ENCODE results near the gene BLOC1S2. TPM values are rescaled to one million over a fixed set of nuclear protein-coding genes. Genes with fewer than 3 reads are reported as not detected.

BLOC1S2 gene
- total RNA-seq, 1 donor from 2014 or later: 31.3 TPM

DNA sequence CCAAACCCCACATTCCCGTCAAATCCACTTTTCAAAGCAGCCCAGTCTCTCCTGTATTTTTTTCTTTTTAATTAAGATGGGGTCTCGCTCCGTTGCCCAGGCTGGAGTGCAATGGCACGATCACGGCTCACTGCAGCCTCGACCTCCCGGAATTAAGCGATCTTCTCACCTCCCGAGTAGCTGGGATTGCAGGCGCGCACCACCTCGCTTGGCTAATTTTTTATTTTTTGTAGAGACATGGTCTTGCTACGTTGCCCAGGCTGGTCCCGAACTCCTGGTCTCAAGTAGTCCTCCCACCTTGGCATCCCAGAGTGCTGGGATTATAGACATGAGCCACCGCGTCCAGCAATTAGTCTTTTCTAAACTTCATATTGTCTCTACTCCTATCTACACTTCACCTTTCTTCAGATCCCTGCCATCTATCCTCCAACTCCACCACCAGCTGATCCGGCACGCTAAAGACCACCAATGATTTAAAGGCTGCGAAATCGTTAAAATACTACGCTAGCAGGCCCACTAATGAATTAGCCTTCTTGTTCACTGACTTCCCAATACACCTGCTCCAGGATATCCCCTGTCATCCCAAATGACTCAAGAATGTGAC, 56.6 kb downstream of the BLOC1S2 start:
- no peak for DNase-seq (ENCODE audit: low spot score)
- peak; percentile 10 for ATAC-seq
- intact Hi-C loops (cut with DNase I): no loop called here

DNA sequence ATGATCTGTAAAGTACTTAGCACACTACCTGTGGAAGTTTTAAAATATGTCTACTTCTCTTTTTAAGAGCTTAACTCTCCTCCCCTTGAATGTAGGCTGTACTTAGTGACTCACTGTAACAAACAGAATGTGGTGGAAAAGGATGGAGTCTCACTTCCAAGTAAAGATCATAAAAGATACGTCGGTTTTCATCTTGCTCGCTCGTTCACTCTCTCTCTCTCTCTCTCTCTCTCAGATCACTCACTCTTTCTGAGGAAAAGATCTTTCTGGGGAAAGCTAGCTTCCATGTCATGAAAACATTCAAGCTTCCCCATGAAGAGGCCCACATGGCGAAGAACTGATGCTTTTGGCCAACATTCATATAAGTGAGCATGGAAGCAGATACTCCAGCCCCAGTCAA, 62.6 kb downstream of the BLOC1S2 start:
- intact Hi-C loops (cut with DNase I): no loop called here
- ATAC-seq: no peak

More for the DNA sequence above, 62.6 kb downstream of the BLOC1S2 start:
- no peak for DNase-seq (ENCODE audit: low spot score)

Other genes with a start within 250 kb of the BLOC1S2 start
- gene CPN1, start 204.8 kb downstream of the BLOC1S2 start, total RNA-seq: not detected
- 26.3 TPM for gene ERLIN1, start 100.7 kb downstream of the BLOC1S2 start, total RNA-seq
- gene CHUK, start 57.1 kb downstream of the BLOC1S2 start, total RNA-seq: 22.4 TPM
- 21.1 TPM for gene CWF19L1, start 19.0 kb downstream of the BLOC1S2 start, total RNA-seq
- gene PKD2L1, start 43.5 kb upstream of the BLOC1S2 start, total RNA-seq: not detected
- gene SCD, start 60.6 kb upstream of the BLOC1S2 start, total RNA-seq: 300 TPM
- not detected for gene WNT8B, start 176.3 kb upstream of the BLOC1S2 start, total RNA-seq
- gene SEC31B, start 233.2 kb upstream of the BLOC1S2 start, total RNA-seq: 20.6 TPM
- gene NDUFB8, start 243.2 kb upstream of the BLOC1S2 start, total RNA-seq: 123 TPM
- 34.2 TPM for gene HIF1AN, start 249.3 kb upstream of the BLOC1S2 start, total RNA-seq

Data from sciatic nerve (tissue), 2 donors.